Medulla oblongata (tissue), 1 donor: Measurements from ENCODE around the gene TOLLIP.
"Not testable (repeated sequence)": the region's sequence is repeated elsewhere in the genome, so short reads cannot be mapped to it uniquely, and the experiment has no call there.

Experiments
- DNase-seq: peaks from one replicate; pipeline ENCODE4 v3.0.0-alpha.2; 2015; ENCODE audit errors: extremely low spot score

TOLLIP gene

DNA sequence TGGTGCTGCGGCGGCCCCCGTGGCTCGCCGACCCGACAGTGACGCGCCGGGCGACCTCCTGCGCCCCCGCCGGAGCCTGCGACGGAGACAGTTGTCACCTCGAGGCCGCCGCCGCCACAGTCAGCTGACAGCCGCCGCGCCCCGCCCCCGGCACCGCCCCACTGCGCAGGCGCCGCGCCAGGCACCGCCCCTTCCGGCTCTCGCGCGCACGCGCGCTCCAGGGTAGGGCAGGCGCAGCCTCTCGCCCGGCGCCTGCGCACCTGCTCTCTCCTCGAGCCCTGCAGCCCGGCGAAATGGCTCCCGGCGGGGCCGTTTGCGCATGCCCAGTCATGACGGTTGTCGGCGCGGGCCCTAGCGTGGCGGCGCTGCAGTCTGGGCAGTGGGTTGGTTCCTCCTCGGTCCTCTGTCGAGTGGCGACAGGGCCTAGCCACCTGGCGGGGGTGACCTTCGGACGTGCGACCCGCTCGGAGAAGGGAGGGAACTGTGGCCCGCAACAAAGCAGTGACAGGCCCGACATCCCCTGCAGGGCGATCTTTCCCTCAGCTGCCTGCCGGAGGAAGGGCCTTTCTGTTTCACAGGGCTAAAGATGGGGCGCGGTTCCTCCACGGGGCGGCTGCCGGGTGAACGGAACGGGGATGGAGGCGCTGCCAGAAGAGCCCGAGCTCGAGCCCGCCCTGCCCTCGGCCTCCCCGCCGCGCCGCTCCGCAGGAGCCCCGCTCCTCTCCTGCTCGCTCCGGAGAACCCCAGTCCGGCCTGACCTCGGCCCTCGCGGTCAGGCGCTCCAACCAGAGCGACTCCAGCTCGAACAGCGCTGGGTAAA is at the start of gene TOLLIP:
TSS of gene TOLLIP (minus strand) at position 135 of the 820 bp plus-strand sequence. CDS start at position 1, 134 bp downstream.
- DNase-seq: peak; percentile 96

DNA sequence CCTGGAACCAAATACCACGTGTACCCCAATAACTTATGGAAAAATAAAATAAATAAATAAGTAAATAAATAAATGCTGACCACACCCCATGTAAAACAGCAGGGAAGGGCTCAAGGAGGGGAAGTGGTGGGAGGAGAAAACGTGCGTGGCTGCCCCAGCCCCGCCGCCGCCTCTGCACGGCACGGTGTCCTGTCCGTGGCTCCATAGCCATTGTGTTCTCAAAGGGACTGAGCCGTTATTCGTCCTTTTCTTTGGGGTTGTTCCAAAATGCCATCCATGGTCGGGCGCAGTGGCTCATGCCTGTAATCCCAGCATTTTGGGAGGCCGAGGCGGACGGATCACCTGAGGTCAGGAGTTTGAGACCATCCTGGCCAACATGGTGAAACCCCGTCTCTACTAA is 49.5 kb upstream of the TOLLIP start:
- DNase-seq: not testable (repeated sequence)

DNA sequence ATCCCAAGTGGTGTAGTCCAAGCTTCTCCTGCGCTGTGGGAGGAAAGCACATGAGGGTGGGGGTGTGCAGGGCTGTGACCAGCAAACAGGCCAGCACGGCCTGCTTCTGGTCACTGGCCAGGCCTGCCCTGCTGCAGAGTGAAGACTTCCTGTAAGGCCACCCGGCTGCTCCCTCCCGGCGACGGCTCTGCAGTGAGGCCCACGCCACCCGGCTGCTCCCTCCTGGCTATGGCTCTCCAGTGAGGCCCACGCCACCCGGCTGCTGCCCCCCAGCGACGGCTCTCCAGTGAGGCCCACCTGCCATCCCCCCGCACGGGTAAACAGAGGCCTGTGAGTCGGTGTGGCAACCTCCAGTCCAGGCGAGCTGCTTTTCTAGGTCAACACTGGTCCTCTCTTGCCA is 48.9 kb upstream of the TOLLIP start:
- DNase-seq: no peak

DNA sequence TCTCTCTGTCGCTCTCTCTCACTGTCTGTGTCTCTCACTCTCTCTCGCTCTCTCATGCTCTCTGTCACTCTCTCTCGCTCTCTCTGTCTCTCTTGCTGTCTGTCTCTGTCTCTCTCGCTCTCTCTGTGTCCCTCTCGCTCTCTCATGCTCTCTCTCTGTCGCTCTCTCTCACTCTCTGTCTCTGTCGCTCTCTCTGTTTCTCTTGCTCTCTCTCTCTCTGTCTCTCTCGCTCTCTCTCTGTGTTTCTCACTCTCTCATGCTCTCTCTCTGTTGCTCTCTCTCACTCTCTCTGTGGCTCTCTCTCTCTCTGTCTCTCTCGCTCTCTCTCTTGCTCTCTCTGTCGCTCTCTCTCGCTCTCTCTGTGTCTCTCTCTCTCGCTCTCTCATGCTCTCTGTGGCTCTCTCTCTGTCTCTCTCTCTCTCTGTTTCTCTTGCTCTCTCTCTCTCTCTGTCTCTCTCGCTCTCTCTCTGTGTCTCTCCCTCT is 47.1 kb upstream of the TOLLIP start:
- DNase-seq: no peak

DNA sequence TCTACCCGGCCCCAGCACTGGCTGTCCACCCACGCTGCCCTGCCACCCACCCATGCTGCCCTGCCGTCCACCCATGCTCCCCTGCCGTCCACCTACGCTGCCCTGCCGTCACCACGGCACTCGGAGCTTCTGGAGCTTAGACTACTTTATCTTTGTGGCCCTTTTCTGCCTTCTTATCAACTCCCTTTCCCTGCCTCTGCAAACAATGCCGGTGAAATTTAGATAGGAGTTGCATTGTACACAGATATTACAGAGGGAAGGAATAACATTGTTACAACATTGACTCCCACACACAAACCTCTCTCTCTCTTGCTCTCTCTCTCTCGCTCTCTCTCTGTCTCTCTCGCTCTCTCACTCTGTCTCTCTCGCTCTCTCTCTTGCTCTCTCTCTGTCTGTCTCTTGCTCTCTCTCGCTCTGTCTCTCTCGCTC is 46.6 kb upstream of the TOLLIP start:
- DNase-seq: no peak

DNA sequence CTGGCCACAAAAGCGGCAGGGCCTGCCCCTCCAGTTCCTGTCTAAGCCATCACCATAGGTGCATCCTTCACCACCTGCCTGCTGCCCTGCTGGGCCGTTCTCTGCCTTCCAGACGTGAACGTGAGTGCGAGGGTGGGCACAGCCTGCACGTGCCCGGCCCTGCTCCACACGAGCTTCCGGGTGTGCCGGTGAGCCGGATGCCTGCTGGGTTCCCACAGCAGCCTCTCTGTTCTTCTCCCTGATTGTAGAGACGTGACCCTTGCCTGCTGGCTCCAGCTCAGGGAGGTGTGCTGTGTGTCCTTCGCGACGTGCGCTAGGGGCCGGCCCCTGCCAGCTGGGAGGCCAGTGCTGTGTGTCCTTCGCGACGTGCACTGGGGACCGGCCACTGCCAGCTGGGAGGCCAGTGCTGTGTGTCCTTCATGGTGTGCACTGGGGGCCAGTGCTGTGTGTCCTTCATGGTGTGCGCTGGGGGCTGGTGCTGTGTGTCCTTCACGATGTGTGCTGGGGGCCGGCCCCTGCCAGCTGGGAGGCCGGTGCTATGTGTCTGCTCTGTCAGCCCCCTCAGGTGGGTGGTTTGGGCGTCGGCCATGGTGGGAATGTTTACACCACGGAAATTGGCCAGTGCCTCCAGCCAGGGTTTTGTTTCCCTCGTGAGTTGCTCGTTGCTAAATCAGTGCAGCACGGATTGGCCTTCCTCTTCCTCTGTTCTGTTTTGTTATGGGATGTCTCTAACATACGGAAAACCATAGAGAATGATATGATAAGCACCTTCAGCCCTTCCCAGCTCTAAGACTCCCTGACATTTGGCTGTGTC is 44.9 kb upstream of the TOLLIP start:
- DNase-seq: no peak

DNA sequence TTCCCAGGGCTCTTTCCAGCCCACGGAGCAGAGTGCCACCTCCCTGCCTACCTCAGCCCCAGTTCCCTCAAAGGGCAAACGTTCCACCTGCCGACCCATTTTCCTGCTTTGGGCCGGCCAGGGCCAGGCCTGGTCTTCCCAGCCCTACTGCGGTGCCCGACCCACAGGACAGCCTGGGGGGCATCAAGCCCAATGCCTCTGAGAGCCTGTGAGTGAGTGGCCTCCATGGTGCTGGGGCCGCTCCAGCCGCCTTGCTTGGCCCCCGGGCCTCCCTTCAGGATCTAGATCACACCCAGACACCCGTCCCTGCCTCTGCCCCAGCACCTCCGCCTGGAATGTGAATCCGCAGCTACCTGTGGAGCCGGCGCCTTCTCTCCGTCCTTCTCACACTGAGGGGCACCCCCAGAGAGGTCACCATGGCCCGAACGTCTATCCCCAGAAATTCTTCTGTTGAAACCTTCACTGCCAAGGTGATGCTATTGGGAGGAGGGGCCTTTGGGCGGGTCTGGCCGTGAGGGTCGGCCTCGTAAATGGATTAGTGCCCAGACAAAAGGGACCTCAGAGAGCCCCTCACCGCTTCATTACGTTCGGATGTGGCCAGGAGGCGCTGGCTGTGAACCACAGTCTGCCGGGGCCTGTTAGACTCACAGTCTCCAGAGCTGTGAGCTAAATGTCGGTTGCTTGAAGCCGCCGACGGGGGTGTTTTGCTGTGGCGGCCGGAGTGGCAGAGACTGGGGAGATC is 44.1 kb upstream of the TOLLIP start:
- DNase-seq: no peak

DNA sequence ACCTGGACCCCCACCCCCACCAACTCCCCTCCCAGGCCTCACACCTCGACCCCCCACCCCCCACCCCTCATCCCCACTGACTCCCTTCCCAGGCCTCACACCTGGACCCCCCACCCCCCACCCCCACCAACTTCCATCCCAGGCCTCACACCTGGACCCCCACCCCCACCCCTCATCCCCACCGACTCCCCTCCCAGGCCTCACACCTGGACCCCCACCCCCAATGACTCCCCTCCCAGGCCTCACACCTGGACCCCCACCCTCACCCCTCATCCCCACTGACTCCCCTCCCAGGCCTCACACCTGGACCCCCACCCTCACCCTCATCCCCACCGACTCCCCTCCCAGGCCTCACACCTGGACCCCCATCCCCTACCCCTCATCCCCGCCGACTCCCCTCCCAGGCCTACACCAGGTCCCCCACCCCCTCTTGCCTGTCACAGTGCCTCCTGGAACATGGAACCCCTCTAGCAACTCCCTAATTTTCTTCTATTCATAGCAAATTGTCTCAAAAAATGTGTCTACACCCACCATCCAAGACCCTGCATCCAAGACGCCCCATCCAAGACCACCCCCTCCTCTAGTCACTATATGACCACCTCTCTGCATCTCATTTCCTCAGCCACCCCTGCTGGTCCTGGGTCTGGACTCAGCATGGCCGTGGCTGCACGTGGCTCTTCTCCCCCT is 43.4 kb upstream of the TOLLIP start:
- no peak for DNase-seq

DNA sequence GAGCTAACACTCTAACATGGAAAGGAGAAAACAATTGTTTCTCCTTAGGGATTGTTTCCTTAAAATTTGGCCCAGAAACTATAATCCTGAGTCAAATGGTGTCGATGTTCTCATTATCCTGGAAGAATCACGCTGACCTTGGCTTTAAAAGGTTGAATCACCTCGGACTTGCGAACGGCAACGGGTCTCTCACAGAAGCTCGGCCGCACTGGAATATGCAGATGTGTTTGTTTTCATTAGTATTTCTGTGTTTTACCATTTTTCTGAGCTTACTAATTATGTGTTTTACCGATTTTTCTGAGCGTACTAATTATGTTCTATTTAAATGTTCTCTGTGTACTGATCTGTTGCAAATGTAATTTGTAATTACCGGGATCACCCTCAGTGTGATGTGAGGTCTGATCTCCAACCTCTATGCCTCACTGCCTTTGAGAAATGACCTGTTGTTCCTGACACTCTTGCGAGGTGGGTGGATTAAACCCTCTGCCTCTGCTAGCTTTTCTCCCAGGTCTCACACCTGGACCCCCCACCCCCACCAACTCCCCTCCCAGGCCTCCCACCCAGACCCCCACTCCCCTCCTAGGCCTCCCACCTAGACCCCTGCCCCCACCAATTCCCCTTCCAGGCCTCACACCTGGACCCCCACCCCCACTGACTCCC is 42.0 kb upstream of the TOLLIP start:
- no peak for DNase-seq

DNA sequence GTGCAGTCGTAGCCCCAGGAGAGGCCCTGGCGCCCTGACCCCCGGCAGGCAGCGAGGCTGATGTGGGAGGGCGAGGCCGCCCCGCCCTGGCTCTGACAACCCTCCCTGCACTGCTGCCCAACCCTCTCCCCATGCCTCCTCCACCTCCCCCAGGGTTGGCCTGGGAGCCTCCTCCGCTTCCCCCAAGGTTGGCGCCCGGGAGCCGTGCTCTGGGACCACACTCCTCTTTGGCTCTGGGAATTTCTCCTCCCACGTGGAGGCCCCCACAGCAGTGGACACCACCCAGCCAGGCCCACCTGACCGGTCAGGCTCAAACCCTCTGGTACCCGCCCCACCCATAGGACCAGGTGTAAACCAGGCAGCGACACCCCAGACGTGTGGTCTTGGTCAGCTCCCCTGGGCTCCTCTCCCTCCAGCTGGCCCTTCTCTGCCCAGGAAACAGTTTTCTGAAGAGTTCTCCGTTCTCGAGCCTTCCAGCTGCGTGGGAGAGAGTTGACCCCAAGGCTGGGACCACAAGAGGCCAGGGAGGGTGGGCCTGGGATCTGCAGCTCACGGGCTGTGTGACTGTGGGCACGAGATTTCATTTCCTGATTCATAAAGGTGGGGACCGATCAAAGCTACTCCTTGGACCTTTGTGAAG is 40.8 kb upstream of the TOLLIP start:
- no peak for DNase-seq

DNA sequence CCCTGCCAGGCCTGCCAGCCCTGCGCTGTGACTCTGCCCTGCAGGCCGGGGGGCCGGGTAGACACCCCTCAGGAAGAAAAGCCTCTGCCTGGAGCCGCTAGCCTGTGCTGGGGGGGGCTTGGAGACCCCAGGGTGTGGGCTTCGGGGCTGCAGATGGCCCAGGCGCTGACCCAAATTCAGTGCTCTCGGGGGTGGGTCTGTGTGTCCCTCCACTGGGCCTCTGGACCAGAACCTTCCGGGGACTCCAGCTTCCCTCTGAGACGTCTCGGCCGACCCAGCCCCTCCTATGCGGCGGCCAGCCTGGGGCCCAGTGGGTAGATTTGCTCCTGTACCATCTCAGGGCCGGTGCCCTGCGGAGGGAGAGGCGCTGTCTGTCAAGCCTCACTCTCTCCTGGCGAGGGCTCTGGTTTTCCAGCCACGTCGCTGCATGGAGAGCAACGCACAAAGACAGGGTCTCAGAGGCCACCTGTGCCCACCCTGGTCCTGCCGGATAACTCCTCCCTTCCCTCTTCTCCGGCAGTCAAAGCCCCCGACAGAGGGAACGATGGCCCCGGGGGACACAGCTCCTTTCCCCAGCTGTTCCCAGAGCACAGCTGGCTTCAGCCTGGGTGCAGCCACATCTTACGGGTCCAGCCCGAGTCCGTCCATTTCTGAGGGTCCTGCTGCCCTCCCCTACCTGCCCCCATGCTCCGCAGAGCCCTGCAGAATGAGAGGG is 40.1 kb upstream of the TOLLIP start:
- DNase-seq: no peak

DNA sequence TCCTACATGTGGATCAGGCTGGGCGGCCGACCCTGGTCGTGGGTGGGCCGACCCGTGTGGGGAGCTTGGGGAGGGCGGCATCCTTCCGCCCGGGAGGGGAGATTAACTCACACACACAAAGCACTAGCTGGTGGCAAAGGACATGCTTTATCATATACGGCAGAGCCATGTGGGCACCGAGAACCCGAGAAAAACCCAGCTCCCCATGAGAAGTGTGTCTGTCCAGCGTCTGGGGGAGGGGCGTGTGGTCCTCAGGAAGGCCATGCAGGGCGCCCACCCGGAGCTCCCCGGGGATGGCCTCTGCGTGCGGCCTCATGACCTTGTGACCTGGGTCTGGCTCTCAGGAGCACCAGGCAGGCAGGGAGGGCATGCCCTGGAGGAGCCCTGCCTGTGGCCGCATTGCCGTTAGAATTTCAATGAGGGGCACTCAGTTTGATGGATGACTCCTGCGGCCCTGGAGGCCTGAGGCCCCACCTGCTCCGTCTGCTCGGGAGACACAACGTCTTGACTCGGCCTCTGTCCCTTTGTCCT is 39.4 kb upstream of the TOLLIP start:
- no peak for DNase-seq

DNA sequence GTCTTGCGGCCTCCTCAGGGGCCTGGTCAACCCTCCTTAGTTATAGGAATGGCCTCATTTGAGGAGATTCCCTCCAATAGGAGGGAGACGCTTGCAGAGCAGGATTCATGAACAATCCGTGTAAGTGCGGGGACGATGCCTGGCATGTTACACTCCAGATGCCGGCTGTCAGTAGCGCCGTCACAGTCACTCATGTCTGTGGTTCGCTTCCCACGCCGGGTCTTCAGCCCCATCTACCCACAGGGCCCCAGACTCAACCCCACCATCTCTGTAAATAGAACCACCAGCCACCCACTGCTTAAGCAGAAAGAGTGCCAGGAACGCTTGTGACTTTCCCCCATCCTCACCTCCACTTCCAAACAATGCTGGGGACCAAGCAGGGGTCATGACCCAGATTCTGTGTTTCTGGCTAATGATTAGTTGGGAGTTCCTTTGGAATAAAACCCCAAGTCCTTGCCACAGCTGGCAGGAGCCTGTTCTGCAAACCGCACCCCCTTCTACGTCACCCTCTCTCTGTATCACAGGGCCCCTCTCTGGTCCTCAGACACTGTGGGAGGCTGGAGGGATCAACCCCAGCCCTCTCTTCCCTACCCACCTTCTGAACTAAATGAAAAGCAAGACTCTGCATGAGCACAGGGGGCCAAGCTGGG is 38.8 kb upstream of the TOLLIP start:
- no peak for DNase-seq

DNA sequence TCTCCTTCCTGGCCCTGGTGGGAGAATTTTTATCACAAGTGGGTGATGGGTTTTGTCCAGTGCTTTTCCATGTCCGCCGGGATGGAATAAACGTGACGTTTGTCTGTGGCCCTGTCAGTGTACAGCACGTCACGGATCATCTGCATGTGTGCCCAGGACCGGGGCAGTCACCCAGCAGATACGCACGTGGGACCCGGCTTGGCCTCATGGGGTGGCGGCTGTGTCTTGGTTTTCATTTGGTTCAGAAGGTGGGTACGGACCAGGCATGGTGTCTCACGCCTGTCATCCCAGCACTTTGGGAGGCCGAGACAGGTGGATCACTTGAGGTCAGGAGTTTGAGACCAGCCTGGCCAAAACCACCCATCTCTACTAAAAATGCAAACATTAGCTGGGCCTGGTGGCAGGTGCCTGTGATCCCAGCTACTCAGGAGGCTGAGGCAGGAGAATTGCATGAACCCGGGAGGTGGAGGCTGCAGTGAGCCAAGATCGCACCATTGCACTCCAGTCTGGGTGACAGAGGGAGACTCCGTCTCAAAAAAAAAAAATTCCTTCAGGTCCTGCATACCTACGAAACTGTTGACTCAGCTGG is 38.1 kb upstream of the TOLLIP start:
- not testable (repeated sequence) for DNase-seq

DNA sequence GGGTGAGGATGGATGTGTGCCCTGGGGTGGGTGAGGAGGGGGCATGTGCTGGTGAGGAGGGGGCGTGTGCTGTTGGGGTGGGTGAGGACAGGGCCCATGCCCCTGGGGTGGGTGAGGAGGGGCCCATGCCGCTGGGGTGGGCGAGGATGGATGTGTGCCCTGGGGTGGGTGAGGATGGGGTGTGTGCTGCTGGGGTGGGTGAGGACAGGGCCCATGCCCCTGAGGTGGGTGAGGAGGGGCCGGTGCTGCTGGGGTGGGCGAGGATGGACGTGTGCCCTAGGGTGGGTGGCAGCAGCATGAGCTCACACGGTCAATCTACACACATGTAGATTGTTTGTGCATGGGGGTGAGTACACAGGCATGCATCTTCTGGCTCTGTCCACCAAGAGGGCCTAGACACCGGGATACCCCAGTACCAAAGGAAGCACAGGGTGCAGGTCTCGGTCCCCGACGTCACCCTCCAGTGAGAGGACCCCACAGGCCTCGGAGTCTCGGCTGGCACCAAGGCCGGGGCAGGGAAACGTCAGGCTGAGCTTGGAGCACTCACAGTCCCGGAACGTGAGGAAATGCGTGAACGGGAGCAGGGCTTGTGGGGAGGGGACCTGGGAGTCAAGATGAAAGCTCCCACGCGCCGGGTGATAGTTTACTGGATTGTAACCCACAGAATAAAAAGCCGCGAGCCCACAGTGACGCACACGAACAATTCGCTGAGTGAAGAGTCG is 37.4 kb upstream of the TOLLIP start:
- no peak for DNase-seq

DNA sequence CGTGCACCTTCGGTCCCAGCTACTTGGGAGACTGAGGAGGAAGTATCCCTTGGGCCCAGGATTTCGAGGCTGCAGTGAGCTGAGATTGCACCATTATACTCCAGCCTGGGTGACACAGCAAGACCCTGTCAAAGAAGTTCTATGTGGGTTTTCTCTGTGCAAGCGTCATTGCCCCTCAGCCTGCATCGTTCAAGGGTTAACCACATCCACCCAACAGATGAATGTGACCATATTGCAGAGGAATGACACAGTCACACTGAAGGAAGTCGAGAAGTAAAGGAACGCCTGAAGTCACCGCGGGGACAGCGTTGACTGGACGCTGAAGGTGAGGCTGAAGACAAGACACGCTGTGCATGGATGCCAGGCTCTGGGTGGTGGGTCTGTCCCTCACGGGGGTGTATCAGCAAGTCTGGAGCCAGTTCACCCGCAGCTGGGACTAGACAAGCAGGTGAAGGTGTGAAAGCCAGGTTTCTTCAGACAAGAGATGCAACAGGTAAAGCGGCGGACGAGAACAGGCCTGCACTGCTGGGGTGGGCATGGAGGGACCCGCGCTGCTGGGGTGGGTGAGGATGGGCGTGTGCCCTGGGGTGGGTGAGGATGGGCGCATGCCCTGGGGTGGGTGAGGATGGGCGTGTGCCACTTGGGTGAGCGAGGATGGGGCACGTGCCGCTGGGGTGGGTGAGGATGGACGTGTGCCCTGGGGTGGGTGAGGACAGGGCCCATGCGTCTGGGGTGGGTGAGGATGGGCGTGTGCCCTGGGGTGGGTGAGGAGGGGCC is 36.5 kb upstream of the TOLLIP start:
- DNase-seq: no peak

DNA sequence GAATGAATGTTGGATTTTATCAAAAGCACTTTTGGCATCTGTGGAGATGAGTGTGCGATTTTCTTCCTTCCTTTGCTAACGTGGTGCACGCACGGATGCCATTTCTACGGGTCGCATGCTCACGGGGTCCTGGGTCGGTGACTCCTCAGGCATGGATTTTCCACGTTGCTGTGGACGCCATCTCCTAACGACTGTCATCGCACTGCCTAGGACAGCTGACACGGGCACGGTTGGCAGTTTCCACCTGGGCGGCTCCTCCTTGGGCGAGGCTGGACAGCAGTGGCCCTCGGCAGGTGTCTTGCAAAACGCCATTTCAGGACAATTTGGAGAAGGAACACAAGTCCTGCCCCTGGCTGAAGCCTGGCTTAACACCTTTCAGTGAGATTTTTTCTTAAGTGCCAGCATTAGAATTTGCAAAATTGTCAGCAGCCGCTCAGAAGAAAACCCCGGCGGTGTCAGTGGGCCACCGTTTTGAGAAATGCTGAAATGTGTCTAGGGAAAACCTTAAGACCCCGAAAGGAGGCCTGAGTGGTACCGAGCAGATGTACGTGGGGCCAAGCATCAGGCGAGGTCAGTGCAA is 34.7 kb upstream of the TOLLIP start:
- DNase-seq: no peak
